H9 (cell line): ENCODE measurements around the gene MRPL51. TPM values are rescaled to one million over a fixed set of nuclear protein-coding genes. Genes with fewer than 3 reads are reported as not detected.
A peak's percentile ranks its signal among the peaks of the same experiment; 100 is the strongest.

Experiments
- DNase-seq: peaks from one replicate; pipeline ENCODE4 v3.0.0-alpha.2; 2017
- H2AFZ ChIP-seq: one replicate; pipeline ENCODE4 v1.6.1; 2013; ENCODE audit warnings: mild to moderate bottlenecking, low read length, control low read depth, moderate library complexity
- H2AK5ac ChIP-seq: 2 replicates; pipeline ENCODE4 v1.6.1; 2013; ENCODE audit warnings: low read length, control low read depth, mixed read lengths; ENCODE audit not compliant: insufficient read length
- H2BK120ac ChIP-seq: one replicate; pipeline ENCODE4 v1.6.1; 2013; ENCODE audit warnings: low read depth, mild to moderate bottlenecking, low read length, control low read depth, inconsistent platforms; ENCODE audit not compliant: poor library complexity, severe bottlenecking
- H2BK12ac ChIP-seq: 2 replicates; pipeline ENCODE4 v1.6.1; 2013; ENCODE audit warnings: low read length, control low read depth, mixed read lengths, low read depth; ENCODE audit not compliant: insufficient read length
- H2BK15ac ChIP-seq: 2 replicates; pipeline ENCODE4 v1.6.1; 2013; ENCODE audit warnings: low read depth, low read length, control low read depth
- H2BK20ac ChIP-seq: one replicate; pipeline ENCODE4 v1.6.1; 2013; ENCODE audit warnings: low read depth, mild to moderate bottlenecking, low read length, control low read depth, inconsistent platforms; ENCODE audit not compliant: poor library complexity, severe bottlenecking
- H2BK5ac ChIP-seq: 2 replicates; pipeline ENCODE4 v1.6.1; 2013; ENCODE audit warnings: low read length, control low read depth, mixed read lengths; ENCODE audit not compliant: insufficient read length
- H3K14ac ChIP-seq: 2 replicates; pipeline ENCODE4 v1.6.1; 2013; ENCODE audit warnings: low read length, control low read depth; ENCODE audit not compliant: insufficient read depth
- H3K18ac ChIP-seq: 2 replicates; pipeline ENCODE4 v1.6.1; 2013; ENCODE audit warnings: low read depth, mild to moderate bottlenecking, mixed read lengths, low read length, control low read depth; ENCODE audit not compliant: insufficient read length
- H3K23ac ChIP-seq: 2 replicates; pipeline ENCODE4 v1.6.1; 2013; ENCODE audit warnings: low read length, control low read depth, mixed read lengths, low read depth; ENCODE audit not compliant: insufficient read length
- H3K23me2 ChIP-seq: 2 replicates; pipeline ENCODE4 v1.6.1; 2013; ENCODE audit warnings: low read depth, mild to moderate bottlenecking, mixed read lengths, low read length, control low read depth; ENCODE audit not compliant: insufficient read length, poor library complexity, severe bottlenecking
- H3K27ac ChIP-seq: 2 replicates; pipeline ENCODE4 v1.5.1; 2013; ENCODE audit warnings: low read length, control low read depth, mixed read lengths, low read depth; ENCODE audit not compliant: insufficient read length
- H3K27me3 ChIP-seq: 2 replicates; pipeline ENCODE4 v1.6.1; 2013; ENCODE audit warnings: low read length, control low read depth, inconsistent platforms; ENCODE audit not compliant: insufficient read depth
- H3K4ac ChIP-seq: 2 replicates; pipeline ENCODE4 v1.6.1; 2013; ENCODE audit warnings: low read depth, mild to moderate bottlenecking, control low read depth, inconsistent platforms, low read length, moderate library complexity
- H3K4me1 ChIP-seq: 2 replicates; pipeline ENCODE4 v1.6.1; 2013; ENCODE audit warnings: low read length, control low read depth, inconsistent platforms; ENCODE audit not compliant: insufficient read depth
- H3K4me2 ChIP-seq: 2 replicates; pipeline ENCODE4 v1.6.1; 2013; ENCODE audit warnings: low read length, control low read depth, mixed read lengths; ENCODE audit not compliant: insufficient read length, insufficient read depth
- H3K56ac ChIP-seq: 2 replicates; pipeline ENCODE4 v1.6.1; 2013; ENCODE audit warnings: low read depth, mild to moderate bottlenecking, mixed read lengths, low read length, control low read depth; ENCODE audit not compliant: insufficient read length
- H3K79me1 ChIP-seq: 2 replicates; pipeline ENCODE4 v1.6.1; 2013; ENCODE audit warnings: low read depth, mild to moderate bottlenecking, moderate library complexity, low read length, control low read depth, inconsistent platforms; ENCODE audit not compliant: insufficient read depth, poor library complexity, severe bottlenecking
- H3K79me2 ChIP-seq: 2 replicates; pipeline ENCODE4 v1.6.1; 2013; ENCODE audit warnings: low read length, control low read depth, inconsistent platforms; ENCODE audit not compliant: insufficient read depth
- H3K9ac ChIP-seq: 2 replicates; pipeline ENCODE4 v1.6.1; 2013; ENCODE audit warnings: low read length, control low read depth, mixed read lengths; ENCODE audit not compliant: insufficient read length; ENCODE audit errors: extremely low read depth
- H3K9me3 ChIP-seq: one replicate; pipeline ENCODE4 v1.6.1; 2013; ENCODE audit warnings: low read depth, low read length, inconsistent platforms; ENCODE audit not compliant: control insufficient read depth
- H3T11ph ChIP-seq: one replicate; pipeline ENCODE4 v1.6.1; 2013; ENCODE audit warnings: mild to moderate bottlenecking, low read length, control low read depth, inconsistent platforms
- H4K20me1 ChIP-seq: one replicate; pipeline ENCODE4 v1.6.1; 2013; ENCODE audit not compliant: control insufficient read depth, insufficient read length, insufficient read depth
- H4K5ac ChIP-seq: 2 replicates; pipeline ENCODE4 v1.6.1; 2013; ENCODE audit warnings: low read depth, mild to moderate bottlenecking, mixed read lengths, low read length, control low read depth; ENCODE audit not compliant: insufficient read length
- H4K8ac ChIP-seq: replicated peaks from 2 replicates; pipeline ENCODE4 v1.6.1; 2013; ENCODE audit warnings: low read length, control low read depth, mixed read lengths, low read depth; ENCODE audit not compliant: insufficient read length
- H4K91ac ChIP-seq: 2 replicates; pipeline ENCODE4 v1.6.1; 2013; ENCODE audit warnings: low read depth, mild to moderate bottlenecking, moderate library complexity, mixed read lengths, low read length, control low read depth; ENCODE audit not compliant: insufficient read length
- H3K27ac Mint-ChIP-seq, 3 experiments: 2 replicates in 2 of 3; 3 replicates in 1 of 3; pipeline ENCODE4 v1.8.0; 2020 to 2021; ENCODE audit warnings: mixed read lengths in 3 of 3, mild to moderate bottlenecking in 1 of 3, moderate library complexity in 1 of 3
- H3K27me3 Mint-ChIP-seq: 2 replicates; pipeline ENCODE4 v1.8.0; 2021; ENCODE audit warnings: low read depth, mild to moderate bottlenecking, moderate library complexity, mixed read lengths
- H3K36me3 Mint-ChIP-seq, 3 experiments: 2 replicates in 2 of 3; 3 replicates in 1 of 3; pipeline ENCODE4 v1.8.0; 2020 to 2021; ENCODE audit warnings: low read depth in 3 of 3, mixed read lengths in 3 of 3; ENCODE audit not compliant: insufficient read depth in 1 of 3
- H3K4me1 Mint-ChIP-seq, 2 experiments: 2 replicates each; pipeline ENCODE4 v1.8.0; 2020; ENCODE audit warnings: mixed read lengths in 2 of 2
- H3K4me3 Mint-ChIP-seq, 2 experiments: 2 replicates in 1 of 2; 3 replicates in 1 of 2; pipeline ENCODE4 v1.8.0; 2020 to 2021; ENCODE audit warnings: mild to moderate bottlenecking in 2 of 2, mixed read lengths in 2 of 2, moderate library complexity in 1 of 2
- H3K9me3 Mint-ChIP-seq, 2 experiments: 2 replicates in 1 of 2; 3 replicates in 1 of 2; pipeline ENCODE4 v1.8.0; 2020; ENCODE audit warnings: mild to moderate bottlenecking in 2 of 2, mixed read lengths in 2 of 2, moderate library complexity in 1 of 2
- CTCF ChIP-seq: fragments of 200-600 bp; sonication (generic); conservative IDR thresholded peaks from 3 replicates; pipeline ENCODE4 v1.8.0; 2021; ENCODE audit warnings: antibody characterized with exemption, mild to moderate bottlenecking
- WGBS: extraction: QIAGEN DNeasy Blood & Tissue Kit; methylation state at CpG from one replicate; pipeline ENCODE4 v1.1.7; 2013; ENCODE audit warnings: missing lambda C conversion rate, low lambda C conversion rate, mixed read lengths; ENCODE audit not compliant: insufficient read length; ENCODE audit errors: extremely low coverage; 5-methylcytosine and 5-hydroxymethylcytosine counted together
- total RNA-seq: library from RNA; stranded (reverse); gene quantifications from 2 replicates; pipeline ENCODE4 v1.2.1, GENCODE V29; 2021

The MRPL51 gene
- total RNA-seq, 1 experiment from 2014 or later, result 329 TPM

DNA sequence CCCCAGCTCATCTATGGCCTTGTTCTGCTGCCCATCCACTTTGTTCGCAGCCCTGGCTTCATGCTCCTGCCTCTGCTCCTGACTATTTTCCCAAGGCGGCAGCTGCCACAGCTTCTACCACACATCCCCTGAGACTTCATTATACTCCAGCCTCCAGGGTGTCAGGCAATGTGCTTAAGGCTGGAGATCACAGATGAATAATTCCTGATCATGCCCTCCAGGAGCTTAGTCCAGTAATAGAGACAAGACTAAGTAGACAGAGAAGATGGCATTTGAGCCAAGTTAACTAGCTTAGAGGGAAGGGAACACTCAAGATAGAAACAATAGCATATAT is 34.1 kb downstream of the MRPL51 start:
- Histone ChIP-seq H3K23me2 (no peaks in the 10 kb centered on the region), H2BK5ac (no peak overlapping the region), H3K4ac (no peak overlapping the region), H3K14ac (no peak overlapping the region), H2BK20ac (no peak overlapping the region), H2AK5ac (no peak overlapping the region), H3K27me3 (no peaks in the 10 kb centered on the region), H3K4me2 (no peak overlapping the region), H3K23ac (no peak overlapping the region), H2BK15ac (no peak overlapping the region), H4K8ac (no peak overlapping the region), H4K91ac (no peak overlapping the region), H2BK120ac (no peak overlapping the region), H2BK12ac (no peak overlapping the region), H3K79me2 (no peaks in the 10 kb centered on the region), H3K56ac (no peak overlapping the region), H4K20me1 (no peaks in the 10 kb centered on the region), H3K18ac (no peak overlapping the region), H3K9ac (no peak overlapping the region), H3K27ac (no peak overlapping the region), H3K9me3 (no peaks in the 10 kb centered on the region), H3T11ph (no peak overlapping the region), H3K4me1 (no peaks in the 10 kb centered on the region), H4K5ac (no peak overlapping the region), H3K79me1 (no peaks in the 10 kb centered on the region), H2AFZ (no peak overlapping the region)
- Mint-ChIP-seq H3K9me3 (no peaks in the 10 kb centered on the region), H3K27ac (peak overlapping the region in 1 of 3 experiments; percentile 64; a peak in 1 of 7 replicates), H3K4me3 (no peak overlapping the region), H3K4me1 (peaks cover 0 to 6% of the 10 kb centered on the region in 2 experiments; a peak in 3 of 4 replicates), H3K27me3 (no peaks in the 10 kb centered on the region), H3K36me3 (peaks cover 15 to 50% (median 43%) of the 10 kb centered on the region in 3 experiments; a peak in 6 of 7 replicates)
- WGBS, result no CpG with 5 or more reads among the region's 2 CpGs
- no peak for DNase-seq
- no peak for TF ChIP-seq CTCF
